Measurements from ENCODE around the gene TBC1D19.
A peak's percentile ranks its signal among the peaks of the same experiment; 100 is the strongest.
"Not testable (repeated sequence)": the region's sequence is repeated elsewhere in the genome, so short reads cannot be mapped to it uniquely, and the experiment has no call there.

The TBC1D19 gene

GRCh38 chr4:26583865-26584652 is at the start of gene TBC1D19:
Gene TBC1D19 (plus strand): TSS chr4:26584084. CDS start chr4:26584194, 110 bp downstream.
- Histone ChIP-seq H3K4me1 (ENCODE audit: control insufficient read depth, low read length) (peaks cover 14% of the 10 kb centered on the region), H3K27me3 (ENCODE audit: control insufficient read depth, low read length) (no peaks in the 10 kb centered on the region), H3K9me3 (ENCODE audit: control insufficient read depth, insufficient read depth, low read length) (no peaks in the 10 kb centered on the region), H3K4me3 (ENCODE audit: low read length) (peak within 1 kb of the TSS; percentile 86), H3K79me2 (ENCODE audit: control insufficient read depth, low read length) (peaks cover 21% of the 10 kb centered on the region), H3K27ac (ENCODE audit: low read depth, low read length) (peak within 1 kb of the TSS; percentile 49), H4K20me1 (ENCODE audit: control insufficient read depth, insufficient read depth, low read depth, low read length) (no peaks in the 10 kb centered on the region), H3K9me2 (replicated peaks; ENCODE audit: control insufficient read depth, low read length) (no peaks in the 10 kb centered on the region), H3K36me3 (ENCODE audit: control insufficient read depth, low read length) (no peaks in the 10 kb centered on the region), H3K4me2 (ENCODE audit: low read length) (peak within 1 kb of the TSS; percentile 66), H3F3A (ENCODE audit: control insufficient read depth, insufficient read depth) (peaks cover 3% of the 10 kb centered on the region; the same call in 1 of the 2 replicates)
- no peak for TF ChIP-seq CTCF (IDR thresholded peaks at IDR 0.05; ENCODE audit: low read depth, low read length, poor library complexity, severe bottlenecking)
- TF ChIP-seq EZH2phosphoT487 (IDR thresholded peaks at IDR 0.05; ENCODE audit: borderline replicate concordance, low read length), result no peak

- TF ChIP-seq CTCF (IDR thresholded peaks at IDR 0.05; ENCODE audit: low read depth, low read length, poor library complexity, severe bottlenecking) (no peak), EZH2phosphoT487 (IDR thresholded peaks at IDR 0.05; ENCODE audit: borderline replicate concordance, low read length) (no peak)
- Histone ChIP-seq H3K9me2 (replicated peaks; ENCODE audit: control insufficient read depth, low read length) (no peaks in the 10 kb centered on the region), H3K79me2 (ENCODE audit: control insufficient read depth, low read length) (no peaks in the 10 kb centered on the region), H3K4me3 (ENCODE audit: low read length) (no peak overlapping the region), H3K4me1 (ENCODE audit: control insufficient read depth, low read length) (no peaks in the 10 kb centered on the region), H3K4me2 (ENCODE audit: low read length) (no peak overlapping the region), H3K9me3 (ENCODE audit: control insufficient read depth, insufficient read depth, low read length) (no peaks in the 10 kb centered on the region), H3K27ac (ENCODE audit: low read depth, low read length) (no peak overlapping the region), H3K27me3 (ENCODE audit: control insufficient read depth, low read length) (0 out of 2 replicates have a peak, but pooled peaks cover 3% of the 10 kb centered on the region), H3F3A (ENCODE audit: control insufficient read depth, insufficient read depth) (no peaks in the 10 kb centered on the region), H3K36me3 (ENCODE audit: control insufficient read depth, low read length) (no peaks in the 10 kb centered on the region), H4K20me1 (ENCODE audit: control insufficient read depth, insufficient read depth, low read depth, low read length) (no peaks in the 10 kb centered on the region)
These were observed 40.9 kb upstream of the TBC1D19 start for GRCh38 chr4:26542991-26543390.

GRCh38 chr4:26544421-26544820 is 39.5 kb upstream of the TBC1D19 start:
- Histone ChIP-seq H3F3A (ENCODE audit: control insufficient read depth, insufficient read depth) (no peaks in the 10 kb centered on the region), H3K4me2 (ENCODE audit: low read length) (no peak overlapping the region), H3K27ac (ENCODE audit: low read depth, low read length) (no peak overlapping the region), H3K4me1 (ENCODE audit: control insufficient read depth, low read length) (no peaks in the 10 kb centered on the region), H3K9me3 (ENCODE audit: control insufficient read depth, insufficient read depth, low read length) (no peaks in the 10 kb centered on the region), H3K9me2 (replicated peaks; ENCODE audit: control insufficient read depth, low read length) (no peaks in the 10 kb centered on the region), H3K27me3 (ENCODE audit: control insufficient read depth, low read length) (0 out of 2 replicates have a peak, but pooled peaks cover 3% of the 10 kb centered on the region), H3K79me2 (ENCODE audit: control insufficient read depth, low read length) (no peaks in the 10 kb centered on the region), H3K4me3 (ENCODE audit: low read length) (no peak overlapping the region), H3K36me3 (ENCODE audit: control insufficient read depth, low read length) (no peaks in the 10 kb centered on the region), H4K20me1 (ENCODE audit: control insufficient read depth, insufficient read depth, low read depth, low read length) (no peaks in the 10 kb centered on the region)
- no peak for TF ChIP-seq CTCF (IDR thresholded peaks at IDR 0.05; ENCODE audit: low read depth, low read length, poor library complexity, severe bottlenecking)
- no peak for TF ChIP-seq EZH2phosphoT487 (IDR thresholded peaks at IDR 0.05; ENCODE audit: borderline replicate concordance, low read length)

- not testable (repeated sequence) for H3K36me3 ChIP-seq (ENCODE audit: control insufficient read depth, low read length); H3K27me3 ChIP-seq (ENCODE audit: control insufficient read depth, low read length); H3F3A ChIP-seq (ENCODE audit: control insufficient read depth, insufficient read depth); H3K4me2 ChIP-seq (ENCODE audit: low read length); H3K9me2 ChIP-seq (replicated peaks; ENCODE audit: control insufficient read depth, low read length); H3K79me2 ChIP-seq (ENCODE audit: control insufficient read depth, low read length); H3K9me3 ChIP-seq (ENCODE audit: control insufficient read depth, insufficient read depth, low read length); H3K27ac ChIP-seq (ENCODE audit: low read depth, low read length); H3K4me1 ChIP-seq (ENCODE audit: control insufficient read depth, low read length); H4K20me1 ChIP-seq (ENCODE audit: control insufficient read depth, insufficient read depth, low read depth, low read length); H3K4me3 ChIP-seq (ENCODE audit: low read length)
These were observed 35.5 kb upstream of the TBC1D19 start for GRCh38 chr4:26548379-26548778.

Data from DOHH2 (cell line).